HG02970 (cell line): Measurements from ENCODE around the gene SLC30A4.
"Not testable (repeated sequence)": the region's sequence is repeated elsewhere in the genome, so short reads cannot be mapped to it uniquely, and the experiment has no call there.

ENCODE experiments used
- ATAC-seq: cut with Tn5 transposase; IDR thresholded peaks from one replicate; pipeline ENCODE4 v1.9.1; 2021; ENCODE audit warnings: mild to moderate bottlenecking, moderate library complexity, moderate number of reproducible peaks; ENCODE audit not compliant: unreplicated experiment, low FRiP score

The SLC30A4 gene

GRCh38 chr15:45510758-45511280 is 11.7 kb downstream of the SLC30A4 start:
- ATAC-seq, result no peak

DNA sequence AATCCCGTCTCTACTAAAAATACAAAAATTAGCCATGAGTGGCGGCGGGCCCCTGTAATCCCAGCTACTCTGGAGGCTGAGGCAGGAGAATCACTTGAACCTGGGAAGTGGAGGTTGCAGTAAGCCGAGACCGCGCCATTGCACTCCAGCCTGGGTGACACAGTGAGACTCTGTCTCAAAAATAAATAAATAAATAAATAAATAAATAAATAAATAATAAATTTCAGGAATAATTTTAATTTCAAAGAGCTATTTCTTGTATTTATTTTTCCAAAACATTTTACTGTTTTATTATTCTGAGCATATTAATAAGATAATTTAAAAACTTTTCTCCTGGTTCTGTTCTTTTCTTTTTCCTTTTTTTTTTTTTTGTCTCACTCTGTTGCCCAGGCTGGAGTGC is 15.4 kb downstream of the SLC30A4 start:
- not testable (repeated sequence) for ATAC-seq

DNA sequence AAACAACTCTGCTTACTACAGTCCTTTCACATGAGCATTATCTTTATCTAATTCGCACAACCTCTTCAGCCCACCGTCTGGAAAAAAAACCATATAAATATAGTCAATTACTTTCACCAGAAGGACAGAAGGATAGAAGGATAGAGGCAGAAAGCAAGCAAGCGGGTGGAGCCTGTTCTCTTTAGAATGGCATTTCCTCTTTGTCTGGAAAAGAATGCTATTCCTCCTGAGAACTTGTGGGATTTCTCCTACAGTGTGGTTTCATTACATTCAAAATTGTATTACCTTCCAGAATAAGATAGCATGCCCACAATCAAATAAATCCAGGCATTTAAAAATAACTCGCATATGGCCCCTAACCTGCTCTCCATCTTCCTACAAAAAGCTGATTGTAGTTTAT is 23.1 kb downstream of the SLC30A4 start:
- ATAC-seq, result no peak

DNA sequence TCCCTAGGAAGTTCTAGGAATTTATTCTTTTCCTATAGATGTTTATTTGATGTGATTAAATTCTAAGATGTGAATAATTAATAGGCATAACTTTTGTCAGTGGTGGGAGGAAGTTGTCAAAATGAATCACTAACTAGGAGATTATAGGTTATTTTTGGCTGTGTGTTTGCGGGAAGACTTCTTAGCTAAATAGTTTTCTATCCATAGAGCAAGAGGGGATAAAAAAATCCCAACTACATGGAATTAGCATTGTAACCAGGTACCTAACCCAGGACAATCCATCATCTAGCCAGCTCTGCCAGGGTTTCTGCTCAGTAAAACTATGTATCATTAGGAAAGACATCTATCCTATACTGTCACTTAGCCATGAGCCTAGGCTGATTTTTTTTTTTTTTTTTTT is 23.9 kb downstream of the SLC30A4 start:
- no peak for ATAC-seq

DNA sequence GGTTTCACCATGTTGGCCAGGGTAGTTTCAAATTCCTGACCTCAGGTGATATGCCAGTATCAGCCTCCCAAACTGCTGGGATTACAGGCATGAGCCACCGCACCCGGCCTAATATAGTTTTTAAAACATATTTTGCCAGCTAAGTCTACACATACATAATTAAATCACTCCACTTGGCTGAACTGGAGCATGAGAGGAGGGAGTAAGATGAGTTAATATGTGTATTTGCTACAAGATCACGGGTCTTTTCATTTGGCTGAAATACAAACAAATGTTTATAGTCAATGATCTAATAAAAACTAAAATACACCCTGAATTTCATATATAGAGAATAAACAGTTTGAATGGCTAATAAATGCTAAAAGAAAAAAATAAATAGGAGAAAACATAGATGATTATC is 25.3 kb downstream of the SLC30A4 start:
- ATAC-seq, result no peak

DNA sequence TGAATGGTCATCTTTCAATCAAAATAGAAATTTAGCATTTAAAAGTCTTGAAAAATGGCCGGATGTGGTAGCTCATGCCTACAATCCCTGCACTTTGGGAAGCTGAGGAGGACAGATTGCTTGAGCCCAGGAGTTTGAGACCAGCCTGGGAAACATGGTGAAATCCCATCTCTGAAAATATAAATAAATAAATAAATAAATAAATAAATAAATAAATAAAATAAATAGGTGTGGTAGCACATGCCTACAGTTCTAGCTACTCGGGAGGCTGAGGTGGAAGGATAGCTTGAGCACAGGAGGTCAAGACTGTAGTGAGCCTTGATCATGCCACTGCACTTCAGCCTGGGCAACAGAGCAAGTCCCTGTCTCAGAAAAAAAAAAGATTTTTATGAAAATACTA is 25.9 kb downstream of the SLC30A4 start:
- ATAC-seq, result no peak

GRCh38 chr15:45495588-45495987 is 27.0 kb downstream of the SLC30A4 start:
- ATAC-seq, result no peak

- ATAC-seq, result no peak
Measured at GRCh38 chr15:45489690-45490238, 32.8 kb downstream of the SLC30A4 start.

DNA sequence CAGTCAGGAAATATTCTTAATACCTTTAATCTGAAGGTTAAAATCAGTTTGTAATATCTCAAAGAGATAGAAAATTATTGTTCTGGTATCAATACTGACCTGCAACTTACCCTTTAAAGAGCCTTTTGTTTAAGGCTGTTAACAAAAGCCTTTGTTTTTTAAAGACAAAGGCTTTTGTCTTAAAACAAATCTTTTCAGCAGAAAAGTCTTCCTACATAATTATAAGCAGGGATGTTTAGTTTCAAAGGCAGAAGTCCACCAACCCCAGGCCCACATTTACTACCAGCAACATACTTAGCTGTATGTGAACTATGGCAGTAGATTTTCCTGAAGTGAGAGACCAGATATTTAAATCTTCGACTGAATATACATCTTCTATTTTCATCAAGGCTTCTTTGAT is 36.2 kb downstream of the SLC30A4 start:
- no peak for ATAC-seq

- no peak for ATAC-seq
Measured at GRCh38 chr15:45481135-45481534, 41.4 kb downstream of the SLC30A4 start.

DNA sequence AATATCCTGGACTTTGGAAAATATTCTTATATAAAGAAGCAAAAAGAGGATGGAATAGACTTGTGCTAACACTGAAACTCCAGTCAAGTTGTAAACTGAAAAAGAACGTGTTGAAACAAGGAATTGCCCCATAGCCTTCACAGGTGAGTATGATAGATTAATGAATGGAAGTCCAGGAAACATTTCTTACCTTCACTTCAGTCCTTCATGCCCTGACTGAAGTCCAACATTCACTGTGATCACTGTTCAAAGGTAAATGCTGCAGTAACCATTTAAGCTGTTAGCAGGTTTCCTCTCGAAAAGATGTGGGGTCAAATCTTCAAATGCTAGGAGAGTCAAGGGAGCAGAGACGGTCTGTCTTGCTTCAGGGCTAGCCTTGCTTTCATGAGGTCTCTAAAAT is 46.1 kb downstream of the SLC30A4 start:
- no peak for ATAC-seq

DNA sequence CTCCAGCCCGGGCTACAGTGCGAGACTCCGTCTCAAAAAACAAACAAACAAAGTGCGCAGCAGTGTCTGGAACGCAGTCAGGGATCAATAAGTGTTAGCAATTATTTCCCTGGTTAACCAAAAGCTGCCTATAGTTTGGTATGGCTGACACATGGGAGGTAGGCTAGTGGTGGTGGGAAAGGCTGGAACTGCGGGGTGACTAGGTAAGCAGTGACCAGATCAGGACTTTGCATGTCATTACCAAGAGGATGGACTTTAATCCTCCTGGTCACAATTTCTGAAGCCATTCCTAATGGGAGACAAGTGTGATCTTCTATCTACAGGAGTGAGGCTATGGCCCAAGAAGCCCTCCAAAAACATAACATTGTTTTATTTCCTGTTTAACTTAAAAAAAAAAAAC is 47.8 kb downstream of the SLC30A4 start:
- ATAC-seq, result no peak

DNA sequence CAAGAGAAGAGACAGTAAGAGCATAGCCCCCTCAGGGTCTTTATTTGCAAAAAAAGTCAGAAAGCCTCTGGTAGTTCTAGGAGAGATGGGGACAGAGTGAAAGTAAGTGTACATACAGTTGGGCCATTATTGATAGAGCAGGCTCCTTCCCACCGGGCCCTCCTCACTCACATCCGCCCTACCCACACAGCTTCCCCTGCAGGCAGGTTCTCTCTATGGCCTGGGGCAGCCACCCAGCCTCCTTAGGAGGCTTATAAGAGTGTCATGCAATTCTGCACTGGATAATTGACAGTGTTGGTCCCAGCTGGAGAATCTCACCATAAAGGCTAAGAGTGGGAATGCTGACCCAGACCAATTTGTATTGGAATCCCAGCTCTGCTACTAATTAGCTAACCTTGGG is 49.5 kb downstream of the SLC30A4 start:
- ATAC-seq, result no peak

GRCh38 chr15:45471151-45471550 is 51.4 kb downstream of the SLC30A4 start:
- no peak for ATAC-seq

DNA sequence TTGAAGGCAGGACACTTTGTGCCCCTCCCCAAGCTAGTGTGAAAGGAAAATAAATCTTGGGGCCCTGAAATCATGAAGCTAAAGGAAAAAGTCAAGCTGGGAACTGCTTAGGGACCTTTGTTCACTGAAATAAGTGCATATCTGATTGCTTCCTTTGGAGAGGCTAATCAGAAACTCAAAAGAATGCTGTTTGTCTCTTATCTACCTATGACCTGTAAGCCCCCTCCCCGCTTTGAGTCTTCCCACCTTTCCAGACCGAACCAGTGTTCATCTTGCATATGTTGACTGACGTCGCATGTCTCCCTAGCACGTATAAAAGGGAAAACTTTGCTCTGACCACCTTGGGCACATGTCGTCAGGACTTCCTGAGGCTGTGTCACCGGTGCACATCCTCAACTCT is 53.1 kb downstream of the SLC30A4 start:
- ATAC-seq, result no peak

DNA sequence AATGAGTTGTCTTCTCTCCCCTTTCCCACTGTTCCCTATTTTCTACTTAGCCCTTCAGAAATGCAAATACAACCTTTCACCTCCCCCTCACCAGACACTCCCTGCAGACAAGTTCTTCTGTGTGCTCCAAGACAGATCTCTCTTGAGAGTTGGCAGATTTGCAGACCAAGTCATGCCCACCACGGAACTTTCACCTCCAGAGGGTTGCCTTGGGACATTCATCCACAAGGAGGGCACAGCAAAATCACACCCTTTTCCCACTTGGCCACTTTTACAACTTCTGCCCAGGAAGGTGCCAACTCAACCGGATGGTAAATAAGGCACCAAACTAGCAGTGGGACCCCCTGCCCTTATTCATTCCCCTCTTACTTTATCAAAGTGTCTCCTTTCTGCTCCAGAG is 53.5 kb downstream of the SLC30A4 start:
- no peak for ATAC-seq

- ATAC-seq, result no peak
Measured at GRCh38 chr15:45468294-45468693, 54.3 kb downstream of the SLC30A4 start.

- ATAC-seq, result no peak
Measured at GRCh38 chr15:45458746-45459403, 63.7 kb downstream of the SLC30A4 start.

- ATAC-seq, result peak; percentile 67
Measured at GRCh38 chr15:45457641-45458539, 64.7 kb downstream of the SLC30A4 start.

DNA sequence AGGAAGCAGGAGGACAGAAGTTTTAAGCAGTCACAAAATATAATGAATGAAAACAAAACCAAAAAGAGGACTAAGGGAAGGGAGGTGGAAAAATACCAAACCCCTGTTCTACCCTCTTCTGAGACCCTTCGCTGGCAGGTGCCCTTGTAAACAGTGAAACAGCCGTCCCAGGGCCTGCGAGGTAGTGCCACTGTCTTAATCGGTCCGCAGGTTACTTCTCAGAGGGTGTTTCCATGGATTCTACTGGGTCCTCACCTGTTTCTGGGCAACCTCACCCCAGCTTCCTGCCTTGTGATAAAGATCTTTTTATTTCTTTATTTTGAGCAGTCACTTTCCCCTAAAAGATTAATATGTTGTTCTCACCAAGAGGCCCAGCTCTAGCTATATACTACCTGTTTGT is 65.3 kb downstream of the SLC30A4 start:
- ATAC-seq, result no peak
